ENCODE data around the gene RBP7. TPM values are rescaled to one million over a fixed set of nuclear protein-coding genes. Genes with fewer than 3 reads are reported as not detected.

Gene RBP7
- polyA plus RNA-seq, 1 donor from 2014 or later, result 0.56 TPM

DNA sequence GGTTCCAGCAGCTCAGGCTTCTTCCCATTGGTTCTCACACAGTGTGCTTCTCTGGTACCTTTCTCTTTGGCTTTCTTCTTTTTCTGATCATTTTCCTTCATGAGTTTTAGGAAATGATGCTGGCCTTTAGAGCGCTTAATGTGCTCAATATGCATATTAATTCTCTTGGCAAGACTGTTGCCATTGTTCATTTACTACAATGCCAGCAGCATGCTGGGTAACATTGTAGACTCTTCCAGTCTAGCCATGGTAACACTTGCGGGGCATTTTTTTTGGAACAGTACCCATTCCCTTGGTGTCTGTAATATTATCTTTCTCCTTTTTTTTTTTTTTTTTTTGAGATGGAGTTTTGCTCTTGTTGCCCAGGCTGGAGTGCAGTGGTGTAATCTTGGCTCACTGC lies 57.4 kb downstream of the RBP7 start:
- Histone ChIP-seq H3K36me3 (ENCODE audit: insufficient read depth, low read length) (no peaks in the 10 kb centered on the region), H3K27me3 (ENCODE audit: insufficient read depth, low read depth, low read length) (no peaks in the 10 kb centered on the region), H3K27ac (ENCODE audit: low read length) (no peak overlapping the region), H3K9me3 (ENCODE audit: low read length) (no peaks in the 10 kb centered on the region), H3K9me2 (ENCODE audit: insufficient read depth, low read length) (no peaks in the 10 kb centered on the region), H3K4me2 (ENCODE audit: low read length) (no peak overlapping the region), H3K9ac (ENCODE audit: low read length) (no peak overlapping the region), H3K79me2 (replicated peaks; ENCODE audit: insufficient read depth, low read length) (peaks cover 24% of the 10 kb centered on the region), H4K20me1 (ENCODE audit: insufficient read depth) (no peaks in the 10 kb centered on the region), H2AFZ (ENCODE audit: low read depth, low read length) (no peak overlapping the region), H3K4me3 (ENCODE audit: low read length) (no peak overlapping the region), H3F3A (ENCODE audit: insufficient read depth, low read length, poor library complexity, severe bottlenecking) (no peaks in the 10 kb centered on the region)
- no peak for TF ChIP-seq EZH2 (IDR thresholded peaks at IDR 0.05; ENCODE audit: borderline replicate concordance, insufficient read depth, low read length, poor library complexity, severe bottlenecking)
- TF ChIP-seq, protein P1, sequence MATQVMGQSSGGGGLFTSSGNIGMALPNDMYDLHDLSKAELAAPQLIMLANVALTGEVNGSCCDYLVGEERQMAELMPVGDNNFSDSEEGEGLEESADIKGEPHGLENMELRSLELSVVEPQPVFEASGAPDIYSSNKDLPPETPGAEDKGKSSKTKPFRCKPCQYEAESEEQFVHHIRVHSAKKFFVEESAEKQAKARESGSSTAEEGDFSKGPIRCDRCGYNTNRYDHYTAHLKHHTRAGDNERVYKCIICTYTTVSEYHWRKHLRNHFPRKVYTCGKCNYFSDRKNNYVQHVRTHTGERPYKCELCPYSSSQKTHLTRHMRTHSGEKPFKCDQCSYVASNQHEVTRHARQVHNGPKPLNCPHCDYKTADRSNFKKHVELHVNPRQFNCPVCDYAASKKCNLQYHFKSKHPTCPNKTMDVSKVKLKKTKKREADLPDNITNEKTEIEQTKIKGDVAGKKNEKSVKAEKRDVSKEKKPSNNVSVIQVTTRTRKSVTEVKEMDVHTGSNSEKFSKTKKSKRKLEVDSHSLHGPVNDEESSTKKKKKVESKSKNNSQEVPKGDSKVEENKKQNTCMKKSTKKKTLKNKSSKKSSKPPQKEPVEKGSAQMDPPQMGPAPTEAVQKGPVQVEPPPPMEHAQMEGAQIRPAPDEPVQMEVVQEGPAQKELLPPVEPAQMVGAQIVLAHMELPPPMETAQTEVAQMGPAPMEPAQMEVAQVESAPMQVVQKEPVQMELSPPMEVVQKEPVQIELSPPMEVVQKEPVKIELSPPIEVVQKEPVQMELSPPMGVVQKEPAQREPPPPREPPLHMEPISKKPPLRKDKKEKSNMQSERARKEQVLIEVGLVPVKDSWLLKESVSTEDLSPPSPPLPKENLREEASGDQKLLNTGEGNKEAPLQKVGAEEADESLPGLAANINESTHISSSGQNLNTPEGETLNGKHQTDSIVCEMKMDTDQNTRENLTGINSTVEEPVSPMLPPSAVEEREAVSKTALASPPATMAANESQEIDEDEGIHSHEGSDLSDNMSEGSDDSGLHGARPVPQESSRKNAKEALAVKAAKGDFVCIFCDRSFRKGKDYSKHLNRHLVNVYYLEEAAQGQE (IDR thresholded peaks at IDR 0.05; ENCODE audit: borderline replicate concordance), result no peak
- no peak for TF ChIP-seq POLR2AphosphoS5 (IDR thresholded peaks at IDR 0.05)
- no peak for TF ChIP-seq SMC3 (conservative IDR thresholded peaks at IDR 0.05; ENCODE audit: poor library complexity)

GRCh38 chr1:10056599-10056987 lies 59.6 kb downstream of the RBP7 start:
- Histone ChIP-seq H3K79me2 (replicated peaks; ENCODE audit: insufficient read depth, low read length) (peaks cover 19% of the 10 kb centered on the region), H3K9ac (ENCODE audit: low read length) (no peak overlapping the region), H3K4me2 (ENCODE audit: low read length) (no peak overlapping the region), H3K9me3 (ENCODE audit: low read length) (no peaks in the 10 kb centered on the region), H3K4me3 (ENCODE audit: low read length) (no peak overlapping the region), H3F3A (ENCODE audit: insufficient read depth, low read length, poor library complexity, severe bottlenecking) (no peaks in the 10 kb centered on the region), H3K9me2 (ENCODE audit: insufficient read depth, low read length) (no peaks in the 10 kb centered on the region), H3K36me3 (ENCODE audit: insufficient read depth, low read length) (no peaks in the 10 kb centered on the region), H3K27me3 (ENCODE audit: insufficient read depth, low read depth, low read length) (no peaks in the 10 kb centered on the region), H4K20me1 (ENCODE audit: insufficient read depth) (no peaks in the 10 kb centered on the region), H3K27ac (ENCODE audit: low read length) (no peak overlapping the region), H2AFZ (ENCODE audit: low read depth, low read length) (no peak overlapping the region)
- TF ChIP-seq EZH2 (IDR thresholded peaks at IDR 0.05; ENCODE audit: borderline replicate concordance, insufficient read depth, low read length, poor library complexity, severe bottlenecking), result no peak

DNA sequence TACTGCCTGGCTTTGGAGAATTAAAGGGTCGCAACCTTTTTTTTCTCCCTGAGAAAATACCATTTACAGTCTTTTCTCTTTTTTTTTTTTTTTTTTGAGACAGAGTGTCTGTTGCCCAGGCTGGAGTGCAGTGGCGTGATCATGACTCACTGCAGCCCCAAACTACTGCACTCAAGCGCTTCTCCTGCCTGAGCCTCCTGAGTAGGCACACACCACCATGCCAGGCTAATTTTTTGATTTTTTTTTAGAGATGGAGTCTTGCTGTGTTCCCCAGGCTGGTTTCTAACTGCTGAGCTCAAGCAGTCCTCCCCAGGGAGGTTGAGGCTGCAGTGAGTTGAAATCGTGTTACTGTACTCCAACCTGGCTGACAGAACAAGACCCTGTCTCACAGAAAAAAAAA lies 60.3 kb downstream of the RBP7 start:
- Histone ChIP-seq H3K4me2 (ENCODE audit: low read length) (no peak overlapping the region), H4K20me1 (ENCODE audit: insufficient read depth) (no peaks in the 10 kb centered on the region), H3K9ac (ENCODE audit: low read length) (no peak overlapping the region)

More for the DNA sequence above, 60.3 kb downstream of the RBP7 start:
- TF ChIP-seq TAF1 (IDR thresholded peaks at IDR 0.05; ENCODE audit: low read depth) (no peak), SMC3 (conservative IDR thresholded peaks at IDR 0.05; ENCODE audit: poor library complexity) (no peak), MXI1 (conservative IDR thresholded peaks at IDR 0.05; ENCODE audit: poor library complexity, severe bottlenecking) (no peak), CTCF (IDR thresholded peaks at IDR 0.05; ENCODE audit: poor library complexity, severe bottlenecking) (no peak), EP300 (conservative IDR thresholded peaks at IDR 0.05; ENCODE audit: poor library complexity, severe bottlenecking) (no peak), RAD21 (conservative IDR thresholded peaks at IDR 0.05) (no peak)
- TF ChIP-seq, protein P1 (IDR thresholded peaks at IDR 0.05; ENCODE audit: borderline replicate concordance), result no peak
- no peaks in the 10 kb centered on the region for H3K27me3 ChIP-seq (ENCODE audit: insufficient read depth, low read depth, low read length)
- H3K9me2 ChIP-seq (ENCODE audit: insufficient read depth, low read length), result no peaks in the 10 kb centered on the region
- H2AFZ ChIP-seq (ENCODE audit: low read depth, low read length), result no peak overlapping the region
- H3K9me3 ChIP-seq (ENCODE audit: low read length), result no peaks in the 10 kb centered on the region
- no peaks in the 10 kb centered on the region for H3F3A ChIP-seq (ENCODE audit: insufficient read depth, low read length, poor library complexity, severe bottlenecking)
- H3K79me2 ChIP-seq (replicated peaks; ENCODE audit: insufficient read depth, low read length), result peaks cover 17% of the 10 kb centered on the region
- H3K36me3 ChIP-seq (ENCODE audit: insufficient read depth, low read length), result no peaks in the 10 kb centered on the region
- H3K4me3 ChIP-seq (ENCODE audit: low read length), result no peak overlapping the region
- H3K27ac ChIP-seq (ENCODE audit: low read length), result no peak overlapping the region

Measured in neural cell (in vitro differentiated cells).